ENCODE measurements around the gene MYO7B. TPM values are rescaled to one million over a fixed set of nuclear protein-coding genes. Genes with fewer than 3 reads are reported as not detected.
A peak's percentile ranks its signal among the peaks of the same experiment; 100 is the strongest.

MYO7B gene
- total RNA-seq, 4 donors from 2014 or later = 0.30 to 0.78 TPM; not detected in 2

DNA sequence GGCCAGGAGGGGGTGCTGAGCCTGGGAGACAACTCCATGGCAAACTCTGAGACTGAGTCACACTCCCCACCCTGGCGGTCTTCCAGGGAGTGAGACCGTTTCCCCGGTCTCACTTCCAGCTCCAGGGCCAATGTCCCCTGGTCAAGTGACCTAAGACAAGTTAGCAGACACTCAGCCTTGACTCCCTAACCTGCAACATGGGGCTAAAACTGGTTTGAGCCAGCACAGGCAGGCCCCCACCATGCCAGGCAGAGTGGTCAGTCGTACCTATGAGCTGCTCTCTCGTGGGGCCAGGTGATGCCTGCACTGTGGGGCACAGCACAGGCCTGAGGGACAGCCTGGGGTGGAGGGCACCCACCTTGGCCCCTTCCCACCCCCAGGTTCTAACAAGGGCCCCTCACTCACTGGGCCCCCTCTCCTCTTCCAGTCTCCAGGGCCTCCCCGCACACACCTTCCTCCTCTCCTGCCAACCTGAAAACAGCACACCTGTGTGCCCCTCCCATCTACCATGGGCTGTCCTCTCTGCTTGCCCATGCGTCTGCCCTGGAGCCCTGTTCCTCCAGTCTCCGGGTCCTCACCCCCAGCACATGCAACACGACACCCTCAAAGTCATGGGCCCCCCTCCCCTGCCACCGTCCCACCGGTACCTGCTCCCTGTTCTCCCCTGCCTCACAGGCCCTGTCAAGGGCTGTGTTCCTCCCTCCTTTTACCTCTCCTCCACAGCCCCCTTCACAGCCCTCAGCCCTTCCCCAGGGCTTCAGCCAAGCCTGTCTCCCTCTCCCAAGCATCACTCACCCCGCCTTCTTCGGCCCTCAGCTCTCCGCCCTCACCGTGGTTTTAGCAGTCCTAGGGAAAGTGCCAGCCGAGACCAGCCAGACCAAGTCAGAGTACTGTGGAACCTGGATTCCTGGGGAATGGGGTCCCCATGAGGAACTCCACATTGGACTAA is 112.0 kb downstream of the MYO7B start:
- TF ChIP-seq EP300 (IDR thresholded peaks at IDR 0.05) (no peak), POLR2A (IDR thresholded peaks at IDR 0.05) (peak in 1 of 2 donors; percentile 5)
- no peaks in the 10 kb centered on the region for H3K27me3 ChIP-seq
- no peaks in the 10 kb centered on the region for H3K36me3 ChIP-seq
- H3K4me3 ChIP-seq = peak overlapping the region in 1 of 4 donors; percentile 23
- H3K27ac ChIP-seq = peak overlapping the region; percentile 68 to 92 (median 81)
- DNase-seq (ENCODE audit: low spot score in 2 of 2) = no peak
- H3K9me3 ChIP-seq = no peaks in the 10 kb centered on the region
- peaks cover 0 to 96% (median 36%) of the 10 kb centered on the region in 4 donors for H3K4me1 ChIP-seq
- WGBS, 2 donors = 55% methylated on average over 15 to 16 of the region's 16 CpGs

DNA sequence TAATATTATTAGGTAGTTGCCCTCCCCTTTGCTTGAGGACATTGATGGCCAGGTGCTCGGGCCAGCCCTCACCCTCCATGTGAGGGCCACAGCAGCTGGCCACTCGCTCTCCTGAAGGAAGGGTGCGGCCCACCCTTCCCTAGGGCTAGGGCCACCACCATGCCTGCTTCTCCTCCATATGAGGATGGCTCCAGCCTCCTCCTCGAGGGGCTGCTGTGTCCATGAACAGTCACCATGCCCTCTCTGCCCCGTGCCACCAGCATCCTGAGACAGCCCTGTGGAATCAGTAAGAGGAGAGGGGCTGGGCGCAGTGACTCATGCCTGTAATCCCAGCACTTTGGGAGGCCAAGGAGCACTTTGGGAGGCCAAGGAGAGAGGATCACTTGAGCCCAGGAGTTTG is 112.8 kb downstream of the MYO7B start:
- Histone ChIP-seq H3K4me3 (peak overlapping the region in 1 of 4 donors; percentile 23), H3K27me3 (no peaks in the 10 kb centered on the region), H3K36me3 (no peaks in the 10 kb centered on the region), H3K4me1 (peaks cover 0 to 96% (median 40%) of the 10 kb centered on the region in 4 donors), H3K27ac (peak overlapping the region; percentile 41 to 92 (median 81)), H3K9me3 (no peaks in the 10 kb centered on the region)
- WGBS, 2 donors = 71 to 79% methylated on average over 6 of the region's 6 CpGs
- no peak for TF ChIP-seq POLR2A (IDR thresholded peaks at IDR 0.05)
- TF ChIP-seq EP300 (IDR thresholded peaks at IDR 0.05) = no peak
- TF ChIP-seq, protein P1, sequence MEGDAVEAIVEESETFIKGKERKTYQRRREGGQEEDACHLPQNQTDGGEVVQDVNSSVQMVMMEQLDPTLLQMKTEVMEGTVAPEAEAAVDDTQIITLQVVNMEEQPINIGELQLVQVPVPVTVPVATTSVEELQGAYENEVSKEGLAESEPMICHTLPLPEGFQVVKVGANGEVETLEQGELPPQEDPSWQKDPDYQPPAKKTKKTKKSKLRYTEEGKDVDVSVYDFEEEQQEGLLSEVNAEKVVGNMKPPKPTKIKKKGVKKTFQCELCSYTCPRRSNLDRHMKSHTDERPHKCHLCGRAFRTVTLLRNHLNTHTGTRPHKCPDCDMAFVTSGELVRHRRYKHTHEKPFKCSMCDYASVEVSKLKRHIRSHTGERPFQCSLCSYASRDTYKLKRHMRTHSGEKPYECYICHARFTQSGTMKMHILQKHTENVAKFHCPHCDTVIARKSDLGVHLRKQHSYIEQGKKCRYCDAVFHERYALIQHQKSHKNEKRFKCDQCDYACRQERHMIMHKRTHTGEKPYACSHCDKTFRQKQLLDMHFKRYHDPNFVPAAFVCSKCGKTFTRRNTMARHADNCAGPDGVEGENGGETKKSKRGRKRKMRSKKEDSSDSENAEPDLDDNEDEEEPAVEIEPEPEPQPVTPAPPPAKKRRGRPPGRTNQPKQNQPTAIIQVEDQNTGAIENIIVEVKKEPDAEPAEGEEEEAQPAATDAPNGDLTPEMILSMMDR (IDR thresholded peaks at IDR 0.05) = no peak
- no peak for DNase-seq (ENCODE audit: low spot score in 2 of 2)

DNA sequence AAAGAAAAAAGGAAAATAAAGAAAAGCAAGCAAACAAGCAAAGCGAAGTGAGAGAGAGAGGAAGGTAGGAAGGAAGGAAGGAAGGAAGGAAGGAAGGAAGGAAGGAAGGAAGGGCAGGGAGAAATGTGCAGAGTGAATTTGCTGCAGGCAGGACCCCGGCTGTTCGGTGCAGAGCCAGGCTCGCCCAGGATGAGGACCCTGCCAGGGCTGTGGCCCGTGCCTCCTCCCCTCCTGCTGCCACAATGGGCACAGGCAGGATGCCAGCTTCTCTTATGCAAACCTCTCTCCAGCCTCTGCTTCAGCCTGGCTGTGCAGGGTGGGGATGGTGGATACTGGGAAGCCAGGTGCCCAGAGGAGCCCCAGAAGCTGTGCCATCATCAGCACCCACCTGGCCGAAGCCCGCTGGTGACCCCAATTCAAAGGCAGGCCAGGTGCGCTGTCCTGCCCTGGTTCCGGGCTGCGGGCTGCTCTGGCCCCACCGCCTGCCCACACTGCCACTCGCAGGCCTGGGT is 113.7 kb downstream of the MYO7B start:
- peak overlapping the region; percentile 75 to 92 (median 86) for H3K27ac ChIP-seq
- DNase-seq (ENCODE audit: low spot score in 2 of 2) = no peak
- no peaks in the 10 kb centered on the region for H3K9me3 ChIP-seq
- peaks cover 0 to 3% (median 0%) of the 10 kb centered on the region in 3 donors for H3K36me3 ChIP-seq
- no peaks in the 10 kb centered on the region for H3K27me3 ChIP-seq
- peaks cover 0 to 89% (median 40%) of the 10 kb centered on the region in 4 donors for H3K4me1 ChIP-seq
- peak overlapping the region in 2 of 4 donors; percentile 7 to 27 for H3K4me3 ChIP-seq
- WGBS, 2 donors = 31 to 53% methylated on average over 5 to 8 of the region's 12 CpGs
- TF ChIP-seq POLR2A (IDR thresholded peaks at IDR 0.05) (no peak), EP300 (IDR thresholded peaks at IDR 0.05) (no peak)
- TF ChIP-seq, protein P1 (IDR thresholded peaks at IDR 0.05) = no peak

DNA sequence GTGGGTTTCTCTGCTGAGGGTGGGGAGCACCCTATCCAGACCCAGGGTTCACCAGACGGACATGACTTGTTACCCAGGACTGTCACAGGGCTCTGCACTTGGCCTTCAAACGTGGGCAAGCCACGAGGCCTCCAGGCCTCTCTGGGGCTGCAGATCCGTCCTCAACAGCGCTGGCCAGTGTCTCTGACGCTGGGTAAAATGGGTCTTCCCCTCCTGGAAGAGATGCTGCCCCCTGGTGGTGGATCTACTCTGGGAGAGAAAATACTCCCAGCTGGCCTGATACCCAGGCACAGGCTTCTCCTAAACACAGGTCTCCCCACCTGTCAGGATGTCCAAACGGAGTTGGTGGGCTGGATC is 114.2 kb downstream of the MYO7B start:
- H3K36me3 ChIP-seq = peaks cover 0 to 8% (median 0%) of the 10 kb centered on the region in 3 donors
- WGBS, 2 donors = 7 to 8% methylated on average over 3 to 7 of the region's 7 CpGs
- peak overlapping the region in 2 of 4 donors; percentile 7 to 27 for H3K4me3 ChIP-seq
- H3K27me3 ChIP-seq = no peaks in the 10 kb centered on the region
- peak overlapping the region; percentile 75 to 92 (median 86) for H3K27ac ChIP-seq
- peak; percentile 50 to 91 for DNase-seq (ENCODE audit: low spot score in 2 of 2)
- H3K4me1 ChIP-seq = peaks cover 0 to 84% (median 40%) of the 10 kb centered on the region in 4 donors
- TF ChIP-seq, protein P1 (IDR thresholded peaks at IDR 0.05) = peak; percentile 80 to 87 (median 82)
- TF ChIP-seq POLR2A (IDR thresholded peaks at IDR 0.05) = no peak
- peak in 1 of 2 donors; percentile 37 for TF ChIP-seq EP300 (IDR thresholded peaks at IDR 0.05)
- no peaks in the 10 kb centered on the region for H3K9me3 ChIP-seq

DNA sequence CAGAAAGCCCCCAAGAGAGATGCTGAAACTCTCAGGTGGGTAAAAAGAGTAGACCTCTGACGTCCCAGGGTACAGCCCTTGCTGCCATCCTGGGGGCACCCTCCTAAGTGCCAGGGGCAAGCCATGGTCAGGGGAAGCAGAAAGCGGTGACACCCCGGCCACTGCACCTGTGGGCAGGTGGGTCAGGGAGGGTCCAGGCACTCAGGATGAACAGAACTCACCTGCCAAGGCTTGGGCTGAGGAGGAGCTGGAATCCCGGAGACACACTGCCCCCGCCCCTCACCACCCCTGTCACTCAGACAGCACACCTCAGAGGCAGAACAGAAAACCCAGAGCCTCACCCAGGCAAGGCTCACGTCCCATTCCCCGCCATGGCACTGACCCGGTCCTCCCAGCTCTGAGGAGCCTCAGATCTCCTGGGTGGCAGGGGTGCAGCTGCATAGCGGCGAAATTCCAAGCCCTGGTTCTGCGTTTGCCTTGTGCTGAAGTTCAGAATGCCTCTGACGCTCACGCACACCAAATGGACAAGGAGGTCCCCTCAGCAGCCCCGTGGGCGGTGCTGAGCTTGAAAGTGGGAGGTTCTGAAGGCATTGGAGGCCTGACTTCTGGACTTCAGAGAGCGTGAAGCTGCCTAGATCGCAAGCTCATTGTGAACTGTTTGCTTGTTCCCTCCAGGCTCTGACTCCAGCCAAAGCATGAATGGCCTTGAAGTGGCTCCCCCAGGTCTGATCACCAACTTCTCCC is 114.7 kb downstream of the MYO7B start:
- Histone ChIP-seq H3K4me1 (peaks cover 0 to 79% (median 40%) of the 10 kb centered on the region in 4 donors), H3K9me3 (no peaks in the 10 kb centered on the region), H3K27me3 (no peaks in the 10 kb centered on the region), H3K36me3 (peaks cover 0 to 11% (median 0%) of the 10 kb centered on the region in 3 donors), H3K4me3 (peak overlapping the region in 2 of 4 donors; percentile 7 to 27), H3K27ac (peak overlapping the region; percentile 75 to 92 (median 86))
- TF ChIP-seq POLR2A (IDR thresholded peaks at IDR 0.05) (peak in 1 of 2 donors; percentile 15), EP300 (IDR thresholded peaks at IDR 0.05) (peak; percentile 30 to 89)
- TF ChIP-seq, protein P1 (IDR thresholded peaks at IDR 0.05) = peak in 3 of 5 experiments; percentile 4 to 24 (median 15)
- 24 to 48% methylated on average over 14 to 17 of the region's 17 CpGs for WGBS, 2 donors
- no peak for DNase-seq (ENCODE audit: low spot score in 2 of 2)

Measured in tibial nerve (tissue), 4 donors.